ENCODE data around the gene SDE2.

The SDE2 gene

DNA sequence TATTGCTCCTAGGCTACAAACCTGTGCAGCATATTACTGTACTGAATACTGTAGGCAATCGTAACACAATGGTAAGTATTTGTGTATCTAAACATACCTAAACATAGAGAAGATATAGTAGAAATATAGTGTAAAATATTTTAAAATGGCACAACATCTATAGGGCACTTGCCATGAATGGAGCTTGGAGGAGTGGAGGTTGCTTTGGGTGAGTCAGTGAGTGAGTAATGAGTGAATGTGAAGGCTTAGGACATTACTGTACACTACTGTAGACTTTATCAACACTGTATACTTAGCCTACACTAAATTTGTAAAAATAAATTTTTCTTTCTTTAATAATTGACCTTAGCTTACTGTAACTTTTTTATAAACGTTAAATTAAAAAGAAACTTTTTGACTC, 66.1 kb downstream of the SDE2 start:
- no peaks in the 10 kb centered on the region for H3K9me3 ChIP-seq (ENCODE audit: insufficient read depth, low read length)
- H3K4me1 ChIP-seq (ENCODE audit: insufficient read depth, insufficient read length) = peaks cover 2% of the 10 kb centered on the region
- H3K27me3 ChIP-seq (ENCODE audit: insufficient read depth, insufficient read length) = no peaks in the 10 kb centered on the region
- TF ChIP-seq YY1 (IDR thresholded peaks at IDR 0.05; ENCODE audit: insufficient read depth, insufficient read length) = no peak
- no peak for TF ChIP-seq ZNF274 (IDR thresholded peaks at IDR 0.05; ENCODE audit: low read depth, low read length)
- TF ChIP-seq SUZ12 (IDR thresholded peaks at IDR 0.05; ENCODE audit: extremely low read depth, insufficient read depth, insufficient read length) = no peak
- no peak overlapping the region for H3K9ac ChIP-seq (ENCODE audit: insufficient read length, low read depth)
- H3K4me3 ChIP-seq (ENCODE audit: insufficient read length, low read depth) = no peak overlapping the region
- no peaks in the 10 kb centered on the region for H3K36me3 ChIP-seq (ENCODE audit: insufficient read depth, insufficient read length, low read length)
- no peak for DNase-seq (ENCODE audit: low read depth, low spot score)

All from NT2/D1 (cell line).